Stimulated activated CD4-positive, alpha-beta T cell treated with anti-CD3 and anti-CD28 coated beads, Interleukin-1b, Interleukin-23, amount 100 ng/mL, for 1 hour (primary cell): ENCODE data around the gene TBCD.

Experiments
- DNase-seq, 2 donors: peaks; one replicate each; pipeline ENCODE4 v3.0.0-alpha.2; 2020; ENCODE audit warnings: low read depth in 2 of 2

TBCD gene

DNA sequence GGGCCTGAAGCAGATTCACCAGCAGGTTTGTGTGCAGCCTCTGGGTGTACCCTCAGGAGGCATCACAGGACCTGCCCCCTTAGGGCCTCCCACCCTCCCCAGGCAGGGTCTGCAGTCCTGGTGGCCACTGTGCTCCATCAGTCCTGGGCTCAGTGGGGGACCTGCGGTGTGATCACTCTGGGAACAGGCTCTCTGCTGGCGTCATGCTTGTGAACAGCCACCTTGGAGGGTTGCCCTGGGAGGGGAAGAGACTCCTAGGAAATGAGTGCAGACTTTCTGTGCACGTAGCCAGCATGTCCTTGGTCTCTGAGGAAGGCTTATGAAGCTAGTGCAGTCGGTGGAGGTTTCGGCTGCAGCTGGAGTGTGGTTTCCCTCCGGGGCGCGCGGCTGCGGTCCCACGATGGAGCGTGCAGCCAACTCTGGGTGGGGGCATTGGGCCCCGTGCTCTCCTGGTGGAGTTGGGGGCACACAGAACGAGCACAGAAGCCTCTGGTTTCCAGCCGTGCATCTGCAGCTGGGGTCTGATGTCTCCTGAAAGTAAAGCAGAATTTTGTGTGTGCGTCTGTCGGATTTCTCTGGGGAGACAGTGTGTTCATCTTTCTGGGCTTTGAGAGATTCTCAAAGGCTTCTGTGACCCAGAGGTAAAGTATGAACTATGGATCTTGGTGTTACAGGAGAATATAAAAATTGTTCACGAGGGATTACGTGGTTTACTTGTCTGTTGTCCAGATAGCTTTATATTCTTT lies 156.1 kb downstream of the TBCD start:
- DNase-seq: no peak

- DNase-seq: no peak
Observed at GRCh38 chr17:82908543-82909160, 156.8 kb downstream of the TBCD start.

- DNase-seq: no peak
Observed at GRCh38 chr17:82909322-82909904, 157.5 kb downstream of the TBCD start.

- no peak for DNase-seq
Observed at GRCh38 chr17:82910041-82910481, 158.2 kb downstream of the TBCD start.

DNA sequence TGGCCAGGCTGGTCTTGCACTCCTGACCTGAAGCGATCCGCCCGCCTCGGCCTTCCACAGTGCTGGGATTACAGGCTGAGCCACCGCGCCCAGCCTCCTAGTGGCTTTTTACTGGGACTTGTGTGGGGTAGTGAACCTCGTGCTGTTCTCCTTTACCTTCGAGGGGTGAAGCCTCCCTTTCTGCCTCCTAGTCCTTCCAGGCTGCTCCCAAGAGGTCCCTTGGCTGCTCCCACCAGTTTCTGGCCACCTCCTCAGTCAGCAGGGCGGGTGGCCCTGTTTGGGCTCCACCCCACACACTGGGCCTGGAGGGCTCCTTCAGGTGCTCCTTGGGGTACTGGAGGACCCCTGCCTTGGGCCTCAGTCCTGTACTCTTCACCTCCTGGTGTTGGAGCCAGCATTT lies 158.9 kb downstream of the TBCD start:
- DNase-seq: no peak

DNA sequence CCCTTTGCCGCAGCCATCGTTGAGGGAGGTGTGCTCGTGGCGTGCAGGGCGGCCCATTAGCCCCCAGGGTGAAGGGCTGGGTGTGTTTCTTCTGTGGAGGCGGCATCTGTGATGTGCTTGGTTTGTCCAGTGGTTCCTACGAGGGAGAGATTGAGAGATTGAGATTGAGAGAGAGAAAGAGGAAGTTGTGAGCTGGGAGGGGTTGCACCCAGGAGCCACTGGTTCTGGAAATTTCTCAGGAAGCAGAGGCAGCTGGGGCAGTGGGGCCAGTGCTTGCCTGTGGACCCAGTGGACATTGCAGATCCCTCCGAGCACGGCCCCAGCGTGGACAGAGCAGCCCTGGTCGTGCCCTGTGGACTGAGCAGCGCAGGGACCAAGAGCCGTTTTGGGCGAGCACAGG lies 160.0 kb downstream of the TBCD start:
- DNase-seq: no peak

DNA sequence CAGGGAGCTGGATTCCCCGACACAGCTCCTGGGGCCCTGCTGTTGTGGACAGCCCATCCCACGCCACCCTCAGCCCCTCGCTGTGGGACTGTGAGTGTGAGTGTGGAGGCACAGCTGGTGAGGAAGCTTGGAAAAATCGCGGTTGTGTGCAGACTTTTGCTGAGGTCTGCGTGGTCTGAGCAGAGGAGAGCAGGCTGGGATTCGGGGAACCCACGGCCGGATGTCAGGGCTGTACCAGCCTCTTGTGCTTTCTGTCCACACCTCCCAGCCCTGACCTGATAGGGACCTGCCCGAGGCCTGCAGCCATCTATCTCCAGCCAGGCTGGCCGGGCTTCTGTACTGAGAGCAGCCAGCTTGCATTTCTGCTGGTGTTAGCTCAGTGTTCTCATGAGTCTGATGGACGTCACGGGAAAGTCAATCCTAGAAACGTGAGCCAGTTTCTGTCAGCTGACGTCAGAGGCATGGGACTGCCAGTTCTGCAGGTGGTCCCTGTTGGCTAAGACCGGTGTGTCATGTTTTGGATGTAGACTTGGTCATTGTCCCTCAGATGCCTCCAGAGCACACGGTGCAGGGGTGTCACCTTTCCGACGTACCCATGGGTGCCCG lies 160.7 kb downstream of the TBCD start:
- DNase-seq: no peak

DNA sequence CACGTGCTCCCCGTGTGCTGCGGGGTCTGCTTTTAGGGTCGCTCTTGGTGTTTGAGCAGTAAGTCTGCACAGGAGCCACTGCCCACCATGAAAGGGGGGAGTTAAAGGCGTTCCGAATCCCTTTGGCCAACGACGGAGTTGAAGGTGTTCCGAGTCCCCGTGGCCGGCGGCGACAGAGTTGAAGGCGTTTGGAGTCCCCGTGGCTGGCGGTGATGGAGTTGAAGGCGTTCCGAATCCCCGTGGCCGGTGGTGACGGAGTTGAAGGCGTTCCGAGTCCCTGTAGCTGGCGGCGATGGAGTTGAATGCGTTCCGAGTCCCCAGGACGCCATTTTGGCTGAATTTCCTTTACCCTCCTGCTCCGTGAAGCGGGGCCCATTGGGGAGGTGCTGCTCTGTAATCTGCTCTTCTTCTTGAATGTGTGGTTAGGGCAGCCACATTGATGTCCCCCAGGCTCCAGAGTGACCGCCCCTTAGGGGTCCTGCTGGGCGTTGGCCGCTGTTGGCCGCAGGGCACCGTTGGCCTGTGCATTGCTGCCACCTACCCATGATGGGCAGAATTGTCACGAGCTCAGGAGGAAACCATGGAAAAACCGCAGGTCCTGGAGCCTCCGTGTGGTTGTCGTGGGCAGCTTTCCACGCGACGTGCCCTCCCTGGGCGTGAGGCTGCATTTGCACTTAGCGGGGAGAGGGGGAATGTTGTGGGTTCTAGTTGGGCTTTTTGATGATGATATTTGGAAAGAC lies 161.6 kb downstream of the TBCD start:
- DNase-seq: no peak

GRCh38 chr17:82914375-82914774 lies 162.5 kb downstream of the TBCD start:
- no peak for DNase-seq

GRCh38 chr17:82915010-82915756 lies 163.3 kb downstream of the TBCD start:
- no peak for DNase-seq

DNA sequence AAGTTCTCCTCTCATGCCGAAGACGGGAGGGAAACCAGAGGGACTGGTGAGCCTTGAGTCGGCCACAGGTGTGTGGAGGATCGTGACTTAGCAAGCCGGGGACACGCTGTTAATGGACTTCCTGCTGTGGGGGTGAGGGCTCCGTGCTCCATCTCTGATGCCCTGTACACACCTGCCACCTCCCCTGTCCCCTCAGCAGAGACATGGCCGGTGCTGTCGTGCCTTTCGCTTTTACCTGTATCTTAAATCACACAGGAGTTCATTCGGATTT lies 163.8 kb downstream of the TBCD start:
- no peak for DNase-seq

GRCh38 chr17:82917699-82918345 lies 166.0 kb downstream of the TBCD start:
- peak in 1 of 2 donors; percentile 8 for DNase-seq

- DNase-seq: no peak
Observed at GRCh38 chr17:82918508-82918907, 166.6 kb downstream of the TBCD start.

- DNase-seq: no peak
Observed at GRCh38 chr17:82920150-82920549, 168.3 kb downstream of the TBCD start.

DNA sequence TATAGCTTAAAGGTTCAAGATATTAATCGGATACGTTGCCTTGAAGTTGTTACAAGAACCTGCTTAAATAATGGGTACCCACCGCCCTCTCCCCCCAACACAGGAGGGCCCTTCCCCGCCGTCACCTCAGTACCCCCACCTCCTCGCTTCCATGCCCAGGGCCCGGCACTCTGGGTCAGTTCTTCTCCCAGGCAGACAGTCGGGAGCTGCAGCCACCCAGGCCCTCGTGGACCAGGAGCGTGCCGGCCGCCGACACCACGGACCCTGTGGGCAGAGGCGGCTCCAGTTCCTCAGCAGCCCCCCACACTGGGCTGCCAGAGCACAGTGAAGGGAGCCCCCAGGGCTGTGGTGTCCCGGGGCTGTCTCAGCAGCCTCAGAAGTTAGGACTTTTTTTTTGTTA lies 168.8 kb downstream of the TBCD start:
- DNase-seq: no peak

DNA sequence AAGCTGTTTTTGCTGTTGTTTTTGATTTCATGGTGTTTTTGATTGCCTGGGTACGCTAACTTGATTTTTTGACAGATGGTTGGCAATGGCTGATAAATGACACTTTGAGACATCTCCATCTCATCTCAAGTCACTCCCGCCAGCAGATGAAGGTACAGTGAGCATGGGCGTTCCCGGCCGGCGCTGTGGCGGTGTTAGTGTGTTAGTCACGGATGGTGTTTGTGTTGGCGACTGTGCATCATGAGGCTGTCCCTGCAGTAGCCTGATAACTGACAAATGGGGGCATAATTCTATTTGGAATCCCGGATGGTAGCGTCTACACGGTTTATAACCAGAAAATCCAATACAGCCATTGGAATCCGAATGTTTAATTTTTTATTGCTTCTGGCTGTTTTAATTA lies 169.6 kb downstream of the TBCD start:
- no peak for DNase-seq

DNA sequence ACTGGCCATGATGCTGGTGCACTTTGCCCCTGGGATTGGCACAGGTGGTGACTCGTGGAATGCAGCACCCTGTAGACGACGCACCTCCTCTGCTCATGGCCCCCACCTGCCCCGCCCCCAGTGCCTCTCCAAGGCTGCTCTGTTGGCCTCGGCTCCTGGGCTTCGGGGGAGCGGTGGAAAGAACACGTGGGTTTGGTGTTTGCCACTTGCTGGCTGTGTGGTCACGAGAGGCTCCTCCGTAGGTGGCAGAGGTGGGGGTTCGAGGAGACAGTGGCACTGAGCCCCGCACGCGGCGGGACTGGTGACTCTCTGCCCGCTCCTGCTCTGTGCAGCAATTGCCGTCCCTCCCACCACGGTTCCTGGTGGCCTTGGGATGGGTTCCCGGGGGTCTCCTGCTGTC lies 170.8 kb downstream of the TBCD start:
- DNase-seq: no peak

GRCh38 chr17:82923366-82924113 lies 171.7 kb downstream of the TBCD start:
- DNase-seq: no peak

DNA sequence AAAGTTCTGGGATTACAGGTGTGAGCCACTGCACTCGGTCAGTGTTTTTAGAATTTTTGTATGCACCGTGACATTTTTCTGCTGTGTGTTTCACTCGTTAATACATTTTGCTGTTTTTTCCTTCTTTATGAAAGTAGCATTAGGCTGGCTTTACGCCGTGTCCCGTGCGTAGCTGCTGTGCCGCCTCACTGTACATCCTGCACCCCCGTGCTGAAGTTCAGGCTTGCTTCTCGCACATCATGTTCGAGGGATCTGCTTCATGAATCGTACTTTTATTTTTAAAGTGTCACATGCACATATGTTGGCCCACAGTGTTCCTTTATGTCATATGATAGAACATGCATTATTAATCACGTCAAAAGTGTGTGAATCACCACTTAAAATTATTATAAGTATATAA lies 172.3 kb downstream of the TBCD start:
- DNase-seq: no peak

- DNase-seq: no peak
Observed at GRCh38 chr17:82924812-82925211, 172.9 kb downstream of the TBCD start.
